Measurements from ENCODE around the gene UBL7.

Gene UBL7

GRCh38 chr15:74438721-74439316 is 22.1 kb downstream of the UBL7 start:
- DNase-seq (ENCODE audit: low read depth), result peak; percentile 56

GRCh38 chr15:74438206-74438605 is 22.8 kb downstream of the UBL7 start:
- no peak for DNase-seq (ENCODE audit: low read depth)

DNA sequence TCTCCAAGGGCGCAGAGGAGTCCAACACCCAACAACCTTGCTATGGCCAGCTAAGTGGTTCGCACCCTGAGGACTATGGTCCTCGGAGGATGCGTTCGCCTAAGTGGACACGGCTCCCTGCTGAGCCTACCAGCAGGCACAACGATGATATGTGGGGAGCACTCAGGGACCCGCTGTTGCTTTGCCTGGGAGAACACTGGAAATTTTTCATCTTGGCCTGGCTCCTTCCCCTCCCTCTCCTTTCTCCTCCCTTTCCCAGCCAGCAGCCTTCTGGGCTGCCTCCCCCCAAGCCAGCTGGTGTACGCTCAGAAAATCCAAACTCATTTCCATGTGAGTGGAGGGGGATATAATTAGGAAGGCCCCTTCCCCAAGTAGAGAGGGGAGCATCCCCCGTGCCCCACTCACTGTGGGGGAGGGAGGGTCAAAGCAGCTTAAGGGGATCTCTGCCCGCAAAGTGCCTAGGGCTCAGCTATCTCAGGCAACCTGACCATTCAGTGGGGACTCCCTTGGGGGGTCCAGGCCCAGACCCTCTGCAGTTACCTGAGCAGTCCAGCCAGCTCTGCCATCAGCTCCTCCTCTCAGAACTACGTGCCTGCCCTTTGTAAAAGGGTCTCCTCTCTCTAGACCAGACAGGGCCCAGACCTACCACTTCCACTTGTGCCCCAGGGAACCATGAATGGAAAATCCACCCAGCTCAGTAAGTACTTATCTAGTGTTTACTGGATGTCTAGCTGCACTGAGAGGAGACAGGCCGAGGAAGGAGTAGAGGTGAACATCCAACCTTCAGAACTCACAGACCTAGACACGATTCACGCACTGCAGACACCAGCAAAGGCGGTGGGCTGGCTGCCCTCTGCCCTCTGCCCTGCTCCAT is 26.5 kb downstream of the UBL7 start:
- DNase-seq (ENCODE audit: low read depth), result no peak

GRCh38 chr15:74433592-74434262 is 27.2 kb downstream of the UBL7 start, which contains the start of gene SEMA7A:
Gene SEMA7A, minus strand, starts transcription at chr15:74433958. Its CDS starts 40 bp downstream, at chr15:74433918.
- DNase-seq (ENCODE audit: low read depth), result peak; percentile 78

GRCh38 chr15:74432968-74433591 is 27.9 kb downstream of the UBL7 start:
- no peak for DNase-seq (ENCODE audit: low read depth)

GRCh38 chr15:74432271-74432967 is 28.5 kb downstream of the UBL7 start:
- no peak for DNase-seq (ENCODE audit: low read depth)

GRCh38 chr15:74431645-74432044 is 29.3 kb downstream of the UBL7 start:
- DNase-seq (ENCODE audit: low read depth), result no peak

- DNase-seq (ENCODE audit: low read depth), result no peak
Measured at GRCh38 chr15:74431116-74431515, 29.8 kb downstream of the UBL7 start.

- DNase-seq (ENCODE audit: low read depth), result no peak
Measured at GRCh38 chr15:74430510-74430951, 30.4 kb downstream of the UBL7 start.

GRCh38 chr15:74429781-74430400 is 31.1 kb downstream of the UBL7 start:
- DNase-seq (ENCODE audit: low read depth), result no peak

DNA sequence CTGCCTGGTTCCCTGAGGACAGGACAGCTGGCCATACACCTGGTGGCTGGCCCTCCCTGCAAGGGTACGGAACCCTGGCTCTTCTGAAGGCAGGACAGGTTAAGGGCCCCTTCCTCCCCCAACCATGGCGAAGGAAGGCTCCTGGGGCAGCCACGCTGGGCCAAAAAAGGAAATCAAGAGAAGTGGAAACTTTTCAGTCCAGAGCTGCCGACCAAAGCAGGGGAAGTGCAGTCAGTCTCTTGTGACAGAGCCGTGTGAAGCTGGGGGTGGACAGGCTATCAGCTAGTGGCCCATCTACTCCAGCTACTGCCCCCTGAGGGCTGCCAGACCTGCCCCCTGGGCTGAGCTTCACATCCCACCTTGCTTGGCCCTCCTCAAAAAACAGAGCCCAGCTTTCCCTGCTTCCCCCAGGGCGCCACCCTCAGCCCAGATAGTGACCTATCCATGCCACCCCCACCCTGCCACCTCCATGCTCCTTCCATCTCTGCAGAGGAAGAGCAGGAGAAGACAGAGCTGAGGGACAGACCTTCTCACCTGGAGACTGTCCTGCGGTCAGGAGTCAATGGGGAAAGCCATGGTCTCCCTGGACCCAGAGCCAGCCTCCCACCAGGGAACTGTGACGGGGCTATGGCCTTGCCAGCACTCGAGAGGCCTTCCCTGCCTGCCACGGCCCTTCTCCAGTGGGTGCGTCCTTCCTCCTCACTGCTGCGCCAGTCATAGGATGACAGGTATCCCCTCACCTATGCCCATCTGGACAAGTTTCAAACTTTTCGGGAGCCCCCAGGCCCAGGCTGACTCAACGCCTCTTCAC is 31.8 kb downstream of the UBL7 start:
- DNase-seq (ENCODE audit: low read depth), result no peak

- no peak for DNase-seq (ENCODE audit: low read depth)
Measured at GRCh38 chr15:74428442-74428787, 32.5 kb downstream of the UBL7 start.

DNA sequence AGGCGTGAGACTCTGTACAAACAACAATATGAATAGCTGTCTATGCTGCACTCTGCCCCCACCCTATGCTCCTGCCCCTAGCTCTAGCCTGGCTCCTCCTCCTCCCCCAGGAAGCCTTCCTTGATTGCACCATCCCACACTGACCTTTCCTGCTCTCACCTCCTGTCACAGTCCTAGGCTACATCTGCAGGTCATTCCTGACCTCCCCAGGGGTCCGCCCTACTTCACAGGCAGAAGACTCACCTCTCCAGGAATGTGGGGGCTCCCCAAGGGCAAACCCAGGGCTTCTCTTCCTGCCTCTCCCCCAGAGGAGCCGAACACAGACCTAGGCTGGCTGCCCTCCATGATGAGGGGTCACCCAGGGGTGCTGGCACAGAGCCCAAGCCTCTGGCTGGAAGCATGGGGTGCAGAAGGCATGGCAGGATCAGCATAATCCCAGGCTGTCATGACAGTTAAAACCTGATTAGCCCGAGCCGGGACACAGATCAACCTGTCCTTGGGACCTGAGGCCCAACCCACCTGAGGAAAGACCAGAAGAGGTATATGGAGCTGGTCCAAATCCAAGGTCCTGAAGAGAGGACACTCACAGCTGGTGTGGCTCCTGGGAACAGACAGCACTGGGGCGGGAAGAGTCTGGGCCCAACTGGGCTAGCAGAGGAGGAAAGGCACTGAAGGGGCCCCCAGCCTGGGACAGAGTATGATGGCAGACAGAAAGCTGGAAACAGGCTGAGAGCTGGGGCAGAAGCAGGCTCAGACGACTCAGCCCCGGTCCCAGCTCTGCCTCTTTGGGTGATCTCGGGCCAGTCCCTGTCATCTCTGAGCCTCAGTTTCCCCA is 33.1 kb downstream of the UBL7 start:
- DNase-seq (ENCODE audit: low read depth), result no peak

GRCh38 chr15:74426404-74427281 is 34.3 kb downstream of the UBL7 start:
- DNase-seq (ENCODE audit: low read depth), result no peak

DNA sequence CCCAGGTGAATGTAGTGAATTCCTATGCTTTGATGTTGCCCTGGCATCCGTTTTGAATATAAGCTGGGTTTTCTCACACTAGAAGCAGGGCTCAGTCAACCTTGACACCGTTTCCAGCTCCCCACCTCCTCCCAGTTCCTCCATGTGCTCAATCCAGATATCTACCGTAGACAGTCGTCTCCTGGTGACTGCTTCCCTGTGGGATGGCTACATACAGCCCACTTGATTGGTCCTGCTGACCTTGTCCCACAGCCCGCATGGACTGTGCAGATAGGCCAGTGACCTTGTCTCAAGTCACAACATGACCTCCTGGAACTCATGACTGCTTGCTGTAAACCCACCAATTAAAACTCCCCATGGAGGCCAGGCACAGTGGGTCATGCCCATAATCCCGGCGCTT is 35.3 kb downstream of the UBL7 start:
- DNase-seq (ENCODE audit: low read depth), result no peak

DNA sequence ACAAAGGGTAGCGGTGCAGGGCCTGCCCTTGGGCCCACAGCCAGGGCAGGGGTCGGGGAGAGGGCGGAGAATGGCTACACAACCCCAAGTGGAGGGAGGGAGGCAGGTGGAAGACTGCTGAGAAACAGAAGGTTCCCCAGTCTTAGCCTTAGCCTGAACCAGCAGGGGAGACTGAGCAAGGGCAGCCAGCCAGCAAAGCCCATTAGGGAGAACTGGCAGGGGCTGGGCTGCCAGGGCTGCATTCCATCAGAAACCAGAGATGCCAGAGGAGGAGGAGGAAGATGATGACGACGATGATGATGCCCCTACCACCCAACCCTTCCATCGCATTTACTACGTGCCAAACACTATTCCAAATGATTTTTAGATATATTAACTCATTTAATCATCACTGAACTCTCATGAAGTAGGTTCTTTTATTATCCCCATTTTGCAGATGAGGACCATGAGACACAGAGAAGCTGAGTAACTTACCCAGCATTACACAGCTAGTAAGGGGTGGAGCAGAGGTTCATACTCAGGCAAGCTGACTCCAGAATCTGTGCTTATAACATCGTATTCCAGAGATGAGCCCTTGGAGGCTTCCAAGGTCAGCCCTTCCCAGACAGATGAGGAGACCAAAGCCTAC is 35.9 kb downstream of the UBL7 start:
- DNase-seq (ENCODE audit: low read depth), result no peak

DNA sequence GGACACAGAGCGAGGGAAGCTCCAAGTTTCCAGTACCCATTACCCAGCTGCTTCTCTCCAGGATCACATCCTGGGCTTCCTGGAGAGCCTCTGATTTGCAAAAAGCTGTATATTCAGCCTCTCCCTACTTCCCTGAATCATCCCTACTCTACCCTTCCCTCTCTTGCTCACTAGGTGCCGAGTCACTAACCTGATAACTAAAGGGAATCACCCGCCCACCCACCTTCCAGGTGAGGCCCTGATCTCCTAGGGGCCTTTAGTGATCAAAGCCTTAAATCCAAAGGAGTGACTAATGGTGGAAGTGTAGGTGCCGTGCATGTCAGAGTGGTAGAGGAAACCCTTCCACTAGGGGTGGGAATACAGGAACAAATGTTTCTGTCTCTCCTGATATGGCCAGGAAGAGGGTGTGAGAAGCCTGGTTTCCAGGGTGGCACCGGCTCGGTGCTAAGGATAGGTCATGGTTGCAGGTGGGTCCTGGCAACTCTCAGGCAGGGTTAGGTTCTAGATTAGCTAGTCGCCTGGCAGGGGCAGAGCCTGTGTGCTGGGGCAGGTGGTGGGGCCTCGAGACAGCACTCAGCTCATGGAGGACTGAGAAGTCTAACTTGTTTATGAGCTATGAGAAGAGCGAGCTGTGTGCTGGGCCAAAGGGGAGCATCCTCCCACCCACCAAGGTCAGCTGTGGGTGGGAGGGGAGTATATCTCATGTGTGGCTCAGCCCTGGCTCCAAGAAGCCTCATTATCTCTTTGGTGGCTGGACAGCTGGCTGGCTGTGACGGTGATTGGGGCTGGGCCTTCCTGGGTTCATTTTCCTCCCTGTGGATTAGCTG is 37.3 kb downstream of the UBL7 start:
- no peak for DNase-seq (ENCODE audit: low read depth)

Data from fibroblast of gingiva (primary cell).